ENCODE results near the gene ETNK1.
"Not testable (repeated sequence)": the region's sequence is repeated elsewhere in the genome, so short reads cannot be mapped to it uniquely, and the experiment has no call there.

Gene ETNK1

DNA sequence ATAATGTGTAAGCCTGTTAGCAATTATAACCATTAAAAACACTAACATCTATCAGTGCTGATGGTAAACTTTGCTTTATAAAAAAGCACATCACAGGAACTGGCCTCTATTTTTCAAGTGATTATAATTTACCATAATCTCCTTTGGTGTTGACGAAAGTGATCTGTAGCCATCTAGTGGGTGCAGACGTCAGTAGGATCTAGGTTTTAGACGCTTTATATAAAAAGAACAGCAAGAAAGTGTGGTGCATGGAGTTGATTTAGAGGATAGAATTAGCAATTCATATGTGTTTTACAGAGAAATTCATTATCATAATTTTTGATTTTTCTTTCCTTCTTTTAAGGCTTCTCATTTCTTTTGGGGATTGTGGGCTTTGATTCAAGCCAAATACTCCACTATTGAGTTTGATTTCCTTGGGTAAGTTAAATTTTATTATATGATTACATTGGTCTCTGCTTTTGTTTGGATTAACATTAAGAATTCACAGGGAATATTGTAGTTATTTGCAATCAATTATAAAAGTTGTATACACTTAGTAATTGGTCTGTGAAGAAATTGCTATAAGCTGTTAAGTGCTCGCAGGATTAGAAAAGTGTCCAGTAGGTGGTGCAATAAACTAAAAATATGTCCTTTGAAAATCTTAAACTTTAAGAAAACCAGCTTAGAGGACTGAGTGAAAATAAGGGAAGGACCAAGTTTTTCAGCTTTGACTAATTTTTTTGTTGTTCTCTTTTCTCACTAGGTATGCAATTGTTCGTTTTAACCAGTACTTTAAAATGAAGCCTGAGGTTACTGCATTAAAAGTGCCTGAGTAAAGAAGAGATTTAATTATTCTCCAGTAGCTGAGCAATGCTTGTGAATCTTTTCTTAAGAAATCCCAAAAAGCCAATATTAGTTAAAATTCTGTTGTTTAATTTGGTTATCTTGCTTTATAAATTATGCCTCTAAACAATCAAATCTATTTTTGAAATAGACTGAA, 59.5 kb downstream of the ETNK1 start:
- no peak for DNase-seq (ENCODE audit: low read depth, low spot score)
- Histone ChIP-seq H3K36me3 (ENCODE audit: control insufficient read depth, insufficient read depth, low read length) (no peaks in the 10 kb centered on the region; the same call in 1 of the 2 replicates), H3K9me3 (ENCODE audit: control insufficient read depth, insufficient read depth, low read length) (no peaks in the 10 kb centered on the region), H3K27ac (ENCODE audit: low read length) (no peak overlapping the region), H3K4me1 (ENCODE audit: control insufficient read depth, insufficient read depth, low read length) (no peaks in the 10 kb centered on the region), H3K4me3 (ENCODE audit: low read length) (no peak overlapping the region), H3K27me3 (ENCODE audit: control insufficient read depth, insufficient read depth, low read length) (no peaks in the 10 kb centered on the region)
- no CpG with 5 or more reads among the region's 5 CpGs for WGBS (ENCODE audit: insufficient coverage, insufficient read length)

DNA sequence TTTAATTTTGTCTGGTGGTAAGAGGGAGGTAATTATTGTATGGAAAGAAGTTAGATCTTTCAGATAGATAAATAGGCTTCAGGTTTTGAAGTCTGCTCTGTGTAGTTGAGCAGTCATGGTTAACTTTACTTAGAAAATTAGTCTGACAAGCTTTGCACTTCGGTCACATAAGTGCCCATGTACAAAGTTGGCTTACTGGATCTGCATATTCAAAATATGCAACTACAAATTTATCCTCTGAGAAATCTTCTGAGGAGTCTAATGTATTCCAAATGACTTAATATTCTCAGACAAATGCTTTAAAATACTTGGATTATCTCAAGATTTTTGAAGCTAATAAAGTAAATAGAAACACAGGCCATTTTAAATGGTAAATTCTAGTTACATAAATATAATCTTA, 61.2 kb downstream of the ETNK1 start:
- no peaks in the 10 kb centered on the region for H3K9me3 ChIP-seq (ENCODE audit: control insufficient read depth, insufficient read depth, low read length)
- H3K4me3 ChIP-seq (ENCODE audit: low read length), result no peak overlapping the region
- H3K4me1 ChIP-seq (ENCODE audit: control insufficient read depth, insufficient read depth, low read length), result no peaks in the 10 kb centered on the region
- H3K27me3 ChIP-seq (ENCODE audit: control insufficient read depth, insufficient read depth, low read length), result no peaks in the 10 kb centered on the region
- no peak overlapping the region for H3K27ac ChIP-seq (ENCODE audit: low read length)
- WGBS (ENCODE audit: insufficient coverage, insufficient read length), result no CpG with 5 or more reads among the region's 1 CpG
- no peak for DNase-seq (ENCODE audit: low read depth, low spot score)
- no peaks in the 10 kb centered on the region for H3K36me3 ChIP-seq (ENCODE audit: control insufficient read depth, insufficient read depth, low read length)

DNA sequence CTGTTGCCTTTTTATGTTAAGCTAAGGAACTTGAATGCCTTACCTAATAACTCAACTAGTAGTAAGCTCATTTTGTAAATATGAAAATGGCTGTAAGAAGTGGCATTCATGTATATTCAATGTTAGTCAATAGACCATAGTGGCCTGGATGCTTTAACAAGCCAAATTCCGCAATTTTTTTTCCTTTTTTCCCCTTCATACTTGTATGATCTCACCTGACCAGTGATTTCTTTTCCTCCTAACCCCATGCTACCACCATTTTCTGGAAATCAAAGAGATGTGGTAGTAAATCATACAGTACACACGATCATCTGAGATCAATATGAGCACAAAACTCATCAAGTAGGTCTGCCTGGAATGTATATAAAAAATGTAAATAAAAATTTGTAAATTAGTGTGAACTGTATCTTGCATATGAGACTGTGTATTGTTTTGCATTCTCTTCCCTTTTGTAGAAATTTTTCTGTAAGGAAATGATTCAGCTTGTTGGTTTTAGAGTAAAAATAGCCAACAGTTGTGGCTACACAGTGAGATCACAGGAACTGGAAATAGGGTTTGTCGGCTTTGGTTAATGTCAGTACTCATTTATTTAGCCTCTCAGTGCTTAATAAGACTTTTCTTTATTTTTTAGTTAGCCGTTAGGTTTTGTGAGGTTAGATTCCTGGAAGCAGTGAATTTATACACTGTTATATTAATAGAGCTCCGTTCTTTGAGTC, 62.5 kb downstream of the ETNK1 start:
- Histone ChIP-seq H3K27me3 (ENCODE audit: control insufficient read depth, insufficient read depth, low read length) (no peaks in the 10 kb centered on the region), H3K36me3 (ENCODE audit: control insufficient read depth, insufficient read depth, low read length) (no peaks in the 10 kb centered on the region; the same call in 1 of the 2 replicates), H3K27ac (ENCODE audit: low read length) (no peak overlapping the region), H3K4me1 (ENCODE audit: control insufficient read depth, insufficient read depth, low read length) (no peaks in the 10 kb centered on the region), H3K4me3 (ENCODE audit: low read length) (no peak overlapping the region), H3K9me3 (ENCODE audit: control insufficient read depth, insufficient read depth, low read length) (no peaks in the 10 kb centered on the region)
- DNase-seq (ENCODE audit: low read depth, low spot score), result no peak
- WGBS (ENCODE audit: insufficient coverage, insufficient read length), result no CpG with 5 or more reads among the region's 5 CpGs

DNA sequence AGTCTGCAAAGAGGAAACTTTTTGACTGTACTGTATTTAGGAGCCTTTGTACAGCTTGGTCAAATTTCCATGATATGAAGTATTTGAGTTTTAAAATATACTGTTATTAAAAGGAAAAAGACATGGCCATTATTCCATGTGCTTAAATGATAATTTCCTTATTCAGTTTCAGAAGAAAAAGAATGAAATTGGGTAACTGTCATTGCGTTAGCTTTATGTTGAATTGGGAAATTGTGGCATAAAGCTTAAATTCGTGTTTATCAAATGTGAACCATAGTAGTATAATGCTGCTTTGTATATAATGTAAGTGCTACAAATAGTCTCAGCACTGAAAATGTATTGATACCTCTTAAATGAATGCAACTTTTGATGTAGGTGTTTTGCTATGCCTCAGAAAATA, 64.9 kb downstream of the ETNK1 start:
- Histone ChIP-seq H3K27ac (ENCODE audit: low read length) (no peak overlapping the region), H3K36me3 (ENCODE audit: control insufficient read depth, insufficient read depth, low read length) (no peaks in the 10 kb centered on the region; the same call in 1 of the 2 replicates), H3K9me3 (ENCODE audit: control insufficient read depth, insufficient read depth, low read length) (no peaks in the 10 kb centered on the region; the same call in 1 of the 2 replicates), H3K27me3 (ENCODE audit: control insufficient read depth, insufficient read depth, low read length) (no peaks in the 10 kb centered on the region), H3K4me1 (ENCODE audit: control insufficient read depth, insufficient read depth, low read length) (no peaks in the 10 kb centered on the region), H3K4me3 (ENCODE audit: low read length) (no peak overlapping the region)
- no CpG with 5 or more reads among the region's 2 CpGs for WGBS (ENCODE audit: insufficient coverage, insufficient read length)
- no peak for DNase-seq (ENCODE audit: low read depth, low spot score)

GRCh38 chr12:22691319-22691718, 66.3 kb downstream of the ETNK1 start:
- H3K4me3 ChIP-seq (ENCODE audit: low read length), result no peak overlapping the region
- no CpG with 5 or more reads among the region's 2 CpGs for WGBS (ENCODE audit: insufficient coverage, insufficient read length)
- no peaks in the 10 kb centered on the region; the same call in 1 of the 2 replicates for H3K36me3 ChIP-seq (ENCODE audit: control insufficient read depth, insufficient read depth, low read length)
- no peaks in the 10 kb centered on the region; the same call in 1 of the 2 replicates for H3K9me3 ChIP-seq (ENCODE audit: control insufficient read depth, insufficient read depth, low read length)
- DNase-seq (ENCODE audit: low read depth, low spot score), result no peak
- H3K27ac ChIP-seq (ENCODE audit: low read length), result no peak overlapping the region
- H3K4me1 ChIP-seq (ENCODE audit: control insufficient read depth, insufficient read depth, low read length), result no peaks in the 10 kb centered on the region
- H3K27me3 ChIP-seq (ENCODE audit: control insufficient read depth, insufficient read depth, low read length), result no peaks in the 10 kb centered on the region

DNA sequence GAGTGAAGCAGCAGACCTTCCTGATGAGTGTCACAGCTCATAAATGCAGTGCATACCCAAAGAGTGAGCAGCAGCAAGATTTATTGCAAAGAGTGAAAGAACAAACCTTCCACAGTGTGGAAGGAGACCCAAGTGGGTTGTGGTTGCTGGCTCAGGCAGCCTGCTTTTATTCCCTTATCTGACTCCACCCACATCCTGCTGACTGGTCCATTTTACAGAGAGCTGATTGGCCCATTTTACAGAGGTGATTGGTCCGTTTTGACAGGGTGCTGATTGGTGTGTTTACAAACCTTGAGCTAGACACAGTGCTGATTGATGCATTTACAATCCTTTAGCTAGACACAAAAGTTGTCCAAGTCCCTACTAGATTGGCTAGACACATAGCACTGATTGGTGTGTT, 67.5 kb downstream of the ETNK1 start:
- DNase-seq (ENCODE audit: low read depth, low spot score); H3K4me1 ChIP-seq (ENCODE audit: control insufficient read depth, insufficient read depth, low read length); H3K36me3 ChIP-seq (ENCODE audit: control insufficient read depth, insufficient read depth, low read length); H3K4me3 ChIP-seq (ENCODE audit: low read length); H3K27ac ChIP-seq (ENCODE audit: low read length); H3K27me3 ChIP-seq (ENCODE audit: control insufficient read depth, insufficient read depth, low read length); H3K9me3 ChIP-seq (ENCODE audit: control insufficient read depth, insufficient read depth, low read length): not testable (repeated sequence)
- no CpG with 5 or more reads among the region's 1 CpG for WGBS (ENCODE audit: insufficient coverage, insufficient read length)

- Histone ChIP-seq H3K4me3 (ENCODE audit: low read length) (no peak overlapping the region), H3K9me3 (ENCODE audit: control insufficient read depth, insufficient read depth, low read length) (no peaks in the 10 kb centered on the region; the same call in 1 of the 2 replicates), H3K27me3 (ENCODE audit: control insufficient read depth, insufficient read depth, low read length) (no peaks in the 10 kb centered on the region), H3K4me1 (ENCODE audit: control insufficient read depth, insufficient read depth, low read length) (no peaks in the 10 kb centered on the region), H3K27ac (ENCODE audit: low read length) (no peak overlapping the region), H3K36me3 (ENCODE audit: control insufficient read depth, insufficient read depth, low read length) (no peaks in the 10 kb centered on the region; the same call in 1 of the 2 replicates)
- WGBS (ENCODE audit: insufficient coverage, insufficient read length), result no CpG with 5 or more reads among the region's 38 CpGs
- DNase-seq (ENCODE audit: low read depth, low spot score), result no peak
These were observed 68.1 kb downstream of the ETNK1 start for GRCh38 chr12:22692964-22693555.

- Histone ChIP-seq H3K9me3 (ENCODE audit: control insufficient read depth, insufficient read depth, low read length) (no peaks in the 10 kb centered on the region), H3K4me1 (ENCODE audit: control insufficient read depth, insufficient read depth, low read length) (no peaks in the 10 kb centered on the region), H3K27ac (ENCODE audit: low read length) (no peak overlapping the region), H3K36me3 (ENCODE audit: control insufficient read depth, insufficient read depth, low read length) (no peaks in the 10 kb centered on the region), H3K4me3 (ENCODE audit: low read length) (no peak overlapping the region), H3K27me3 (ENCODE audit: control insufficient read depth, insufficient read depth, low read length) (no peaks in the 10 kb centered on the region)
- DNase-seq (ENCODE audit: low read depth, low spot score), result no peak
- no CpG with 5 or more reads among the region's 3 CpGs for WGBS (ENCODE audit: insufficient coverage, insufficient read length)
These were observed 73.6 kb downstream of the ETNK1 start for GRCh38 chr12:22698576-22698975.

GRCh38 chr12:22699705-22700104, 74.7 kb downstream of the ETNK1 start:
- H3K27me3 ChIP-seq (ENCODE audit: control insufficient read depth, insufficient read depth, low read length); H3K27ac ChIP-seq (ENCODE audit: low read length); H3K9me3 ChIP-seq (ENCODE audit: control insufficient read depth, insufficient read depth, low read length); DNase-seq (ENCODE audit: low read depth, low spot score); H3K4me1 ChIP-seq (ENCODE audit: control insufficient read depth, insufficient read depth, low read length); H3K36me3 ChIP-seq (ENCODE audit: control insufficient read depth, insufficient read depth, low read length); H3K4me3 ChIP-seq (ENCODE audit: low read length): not testable (repeated sequence)
- WGBS (ENCODE audit: insufficient coverage, insufficient read length), result no CpG with 5 or more reads among the region's 11 CpGs

DNA sequence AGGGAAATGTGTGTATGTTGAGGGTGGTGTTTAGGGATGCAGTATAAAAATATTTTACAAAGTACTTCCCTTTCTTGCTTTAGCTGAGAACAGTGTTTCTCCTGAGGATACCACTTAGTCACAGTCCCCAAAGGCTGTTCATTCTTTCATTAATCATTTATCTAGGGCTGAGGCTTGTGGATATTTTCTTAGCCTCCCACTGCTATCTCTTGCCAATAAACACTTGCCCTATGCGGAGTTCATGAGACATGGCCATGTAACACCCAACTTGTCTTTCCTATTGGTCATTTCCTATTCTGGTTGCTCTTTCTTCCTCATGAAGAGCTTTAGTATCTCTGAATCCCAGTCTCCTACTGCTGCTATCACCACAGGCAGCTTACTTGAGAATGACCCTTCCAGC, 75.1 kb downstream of the ETNK1 start:
- no peak for DNase-seq (ENCODE audit: low read depth, low spot score)
- H3K36me3 ChIP-seq (ENCODE audit: control insufficient read depth, insufficient read depth, low read length), result no peaks in the 10 kb centered on the region
- H3K4me3 ChIP-seq (ENCODE audit: low read length), result no peak overlapping the region
- no peaks in the 10 kb centered on the region for H3K9me3 ChIP-seq (ENCODE audit: control insufficient read depth, insufficient read depth, low read length)
- H3K27me3 ChIP-seq (ENCODE audit: control insufficient read depth, insufficient read depth, low read length), result no peaks in the 10 kb centered on the region
- H3K4me1 ChIP-seq (ENCODE audit: control insufficient read depth, insufficient read depth, low read length), result no peaks in the 10 kb centered on the region
- H3K27ac ChIP-seq (ENCODE audit: low read length), result no peak overlapping the region
- WGBS (ENCODE audit: insufficient coverage, insufficient read length), result no CpG with 5 or more reads among the region's 1 CpG

Measured in iPS DF 6.9 (cell line).